T-helper 1 cell treated with Interleukin-12 subunit alpha and Interleukin-12 subunit beta and Interleukin-4 antibody, amounts not matched to agents 30 ng/mL and 1 ng/mL, for 36 hours (primary cell): Measurements from ENCODE around the gene TSHZ2. TPM values are rescaled to one million over a fixed set of nuclear protein-coding genes. Genes with fewer than 3 reads are reported as not detected.
"Not testable (repeated sequence)": the region's sequence is repeated elsewhere in the genome, so short reads cannot be mapped to it uniquely, and the experiment has no call there.

Experiments
- intact Hi-C: fragments of 100-400 bp; cut with micrococcal nuclease; formaldehyde crosslinking; loops from one replicate; pipeline ENCODE4 v1.15.1; 2024
- total RNA-seq: library from RNA; stranded (reverse); gene quantifications from 2 replicates; pipeline ENCODE4 v1.2.3, GENCODE V29; 2022

Gene TSHZ2
- total RNA-seq, 1 donor from 2014 or later, result 28.4 TPM

DNA sequence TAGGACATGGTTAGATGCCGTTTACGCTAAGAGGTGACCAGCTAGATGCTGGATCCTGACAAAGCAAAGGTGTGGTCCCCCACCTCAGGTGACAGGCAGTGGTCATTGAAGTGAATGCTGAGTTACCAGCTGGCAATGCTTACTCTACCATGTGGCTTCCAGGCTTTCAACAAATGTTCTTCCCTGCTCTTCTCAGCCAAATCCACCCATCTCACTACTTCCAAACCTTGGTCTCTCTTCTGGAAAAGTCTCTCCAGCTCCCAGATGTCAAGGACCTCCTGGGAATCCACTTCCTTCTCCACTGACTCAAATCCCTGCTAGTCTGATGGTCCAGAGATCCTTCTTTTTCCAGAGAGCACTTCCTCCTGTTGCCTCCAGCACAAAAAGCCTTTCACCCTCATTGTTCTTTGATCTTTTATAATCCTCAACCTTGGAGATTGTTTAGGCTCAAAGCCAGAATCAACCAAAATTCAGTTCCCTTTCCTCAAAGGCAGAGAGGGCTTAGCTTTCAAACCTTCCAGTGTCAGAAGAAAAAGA lies 393.4 kb downstream of the TSHZ2 start:
- intact Hi-C loops, result no loop called here

GRCh38 chr20:53366928-53367327 lies 394.8 kb downstream of the TSHZ2 start:
- intact Hi-C loops, result not testable (repeated sequence)

GRCh38 chr20:53369871-53370270 lies 397.7 kb downstream of the TSHZ2 start:
- intact Hi-C loops, result no loop called here

DNA sequence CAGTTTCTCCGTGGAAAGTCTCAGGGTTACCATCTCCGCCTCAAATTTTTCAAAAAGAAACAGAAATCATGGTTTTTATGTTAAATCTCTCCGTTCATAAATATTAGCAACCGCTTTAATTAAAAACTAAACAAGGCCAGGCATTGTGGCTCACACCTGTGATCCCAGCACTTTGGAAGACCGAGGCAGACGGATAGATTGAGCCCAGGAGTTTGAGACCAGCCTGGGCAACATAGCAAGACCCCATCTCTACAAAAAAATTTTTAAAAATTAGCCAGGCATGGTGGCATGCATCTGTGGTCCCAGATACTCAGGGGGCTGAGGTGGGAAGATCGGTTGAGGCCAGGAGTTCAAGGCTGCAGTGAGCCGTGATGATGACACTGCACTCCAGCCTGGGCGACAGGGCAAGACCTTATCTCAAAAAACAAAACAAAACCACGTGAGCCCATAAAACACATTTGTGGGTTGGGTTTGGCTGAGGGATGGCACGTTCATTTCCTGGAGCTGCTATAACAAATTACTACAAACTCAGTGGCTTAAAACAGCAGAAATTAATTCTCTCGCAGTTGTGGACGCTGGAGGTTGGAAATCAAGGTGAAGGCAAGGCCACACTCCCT lies 398.3 kb downstream of the TSHZ2 start:
- intact Hi-C loops, result no loop called here

GRCh38 chr20:53371216-53371615 lies 399.1 kb downstream of the TSHZ2 start:
- intact Hi-C loops, result no loop called here

- intact Hi-C loops, result no loop called here
Measured at GRCh38 chr20:53376021-53376420, 403.9 kb downstream of the TSHZ2 start.

GRCh38 chr20:53379014-53379832 lies 407.1 kb downstream of the TSHZ2 start:
- intact Hi-C loops, result no loop called here

- intact Hi-C loops, result no loop called here
Measured at GRCh38 chr20:53379833-53380120, 407.6 kb downstream of the TSHZ2 start.

- intact Hi-C loops, result no loop called here
Measured at GRCh38 chr20:53381568-53382262, 409.6 kb downstream of the TSHZ2 start.

GRCh38 chr20:53382263-53382844 lies 410.2 kb downstream of the TSHZ2 start:
- intact Hi-C loops, result no loop called here

- intact Hi-C loops, result no loop called here
Measured at GRCh38 chr20:53383916-53384315, 411.8 kb downstream of the TSHZ2 start.

- intact Hi-C loops, result no loop called here
Measured at GRCh38 chr20:53384392-53384791, 412.2 kb downstream of the TSHZ2 start.

GRCh38 chr20:53385941-53386767 lies 414.0 kb downstream of the TSHZ2 start:
- intact Hi-C loops, result no loop called here

DNA sequence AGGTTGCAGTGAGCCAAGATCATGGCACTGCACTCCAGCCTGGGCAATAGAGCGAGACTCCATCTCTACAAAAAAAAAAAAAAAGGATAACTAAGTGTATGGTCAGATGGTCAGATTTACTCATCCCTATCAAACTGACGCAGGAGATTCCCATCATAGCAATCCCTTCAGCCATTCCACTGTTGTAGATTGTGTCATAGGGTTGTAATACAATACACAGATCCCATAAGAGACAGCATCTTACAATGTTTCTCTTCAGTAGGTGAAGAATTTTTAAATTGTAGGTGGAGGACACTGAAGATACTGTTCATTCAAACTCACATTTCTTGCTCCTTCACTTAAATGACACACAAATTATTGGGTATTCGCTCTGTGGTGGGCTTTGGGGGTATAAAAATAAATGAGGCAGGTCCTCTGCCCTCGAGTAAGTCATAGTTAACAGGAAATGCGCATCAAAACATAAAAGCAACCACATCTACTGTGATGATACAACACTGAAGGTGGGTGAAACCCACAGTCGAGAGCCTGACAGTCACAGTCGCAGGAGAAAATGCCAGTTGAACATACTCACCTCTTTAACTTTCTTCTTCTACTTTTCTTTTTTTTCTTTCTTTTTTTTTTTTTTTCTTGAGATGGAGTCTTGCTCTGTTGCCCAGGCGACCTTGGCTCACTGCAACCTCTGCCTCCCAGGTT lies 416.0 kb downstream of the TSHZ2 start:
- intact Hi-C loops, result no loop called here

DNA sequence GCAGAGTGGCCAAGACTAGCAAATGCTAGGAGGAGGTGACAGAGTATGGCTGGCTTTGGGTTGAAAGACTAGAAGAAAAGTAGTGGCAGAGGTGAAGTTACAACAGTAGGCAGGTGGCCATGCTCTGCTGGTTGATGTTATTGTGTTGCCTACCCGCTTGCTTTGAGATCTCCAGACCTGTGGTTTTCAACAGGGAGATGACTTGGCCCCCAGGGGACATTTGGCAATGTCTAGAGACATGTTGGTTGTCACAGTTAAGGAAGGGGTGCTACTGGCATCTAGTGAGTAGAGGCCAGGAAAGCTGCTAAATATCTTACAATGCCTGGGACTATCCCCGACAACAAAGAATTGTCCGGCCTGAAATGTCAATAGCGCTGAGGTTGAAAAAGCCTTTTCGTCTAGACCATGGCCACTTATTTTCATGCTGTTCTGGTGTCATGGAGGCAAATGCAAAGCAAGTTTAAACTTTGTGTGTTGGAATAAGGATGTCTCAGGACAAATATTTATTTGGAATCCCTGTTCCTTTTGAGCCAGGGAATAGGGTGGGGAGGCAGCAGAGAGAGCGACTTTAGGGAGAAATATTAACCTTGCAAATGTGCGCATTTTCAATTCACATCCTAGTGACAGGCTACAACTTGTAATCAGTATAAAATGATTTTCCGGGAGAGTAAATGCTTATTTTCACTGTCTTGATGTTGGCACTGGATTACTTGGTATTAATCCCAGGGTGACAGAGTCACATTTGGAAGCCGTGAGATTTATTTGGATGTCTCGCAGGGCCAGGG lies 417.6 kb downstream of the TSHZ2 start:
- intact Hi-C loops, result no loop called here

GRCh38 chr20:53390770-53391169 lies 418.6 kb downstream of the TSHZ2 start:
- intact Hi-C loops, result loop anchor here (1.0 kb wide), 1 partner anchor 13 kb away; no protein-coding TSS in a partner anchor

DNA sequence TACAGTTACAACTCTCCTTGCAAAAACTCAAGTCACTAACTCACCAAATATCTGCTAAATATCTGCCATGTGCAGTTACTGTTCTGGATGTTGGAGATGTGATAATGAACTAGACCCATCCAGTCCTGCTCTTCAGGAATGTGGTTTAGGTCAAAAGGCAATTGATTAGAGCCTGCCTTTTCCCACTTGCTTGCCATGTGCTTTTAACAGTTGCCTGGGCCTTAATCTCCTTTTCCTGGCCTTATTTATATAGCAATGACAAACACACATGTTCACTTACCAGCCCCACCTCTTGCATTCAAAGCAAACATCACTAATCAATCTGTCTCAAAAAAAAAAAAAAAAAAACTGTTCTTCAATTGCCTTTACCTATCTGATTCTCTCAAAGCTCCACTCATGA lies 422.3 kb downstream of the TSHZ2 start:
- intact Hi-C loops, result no loop called here

DNA sequence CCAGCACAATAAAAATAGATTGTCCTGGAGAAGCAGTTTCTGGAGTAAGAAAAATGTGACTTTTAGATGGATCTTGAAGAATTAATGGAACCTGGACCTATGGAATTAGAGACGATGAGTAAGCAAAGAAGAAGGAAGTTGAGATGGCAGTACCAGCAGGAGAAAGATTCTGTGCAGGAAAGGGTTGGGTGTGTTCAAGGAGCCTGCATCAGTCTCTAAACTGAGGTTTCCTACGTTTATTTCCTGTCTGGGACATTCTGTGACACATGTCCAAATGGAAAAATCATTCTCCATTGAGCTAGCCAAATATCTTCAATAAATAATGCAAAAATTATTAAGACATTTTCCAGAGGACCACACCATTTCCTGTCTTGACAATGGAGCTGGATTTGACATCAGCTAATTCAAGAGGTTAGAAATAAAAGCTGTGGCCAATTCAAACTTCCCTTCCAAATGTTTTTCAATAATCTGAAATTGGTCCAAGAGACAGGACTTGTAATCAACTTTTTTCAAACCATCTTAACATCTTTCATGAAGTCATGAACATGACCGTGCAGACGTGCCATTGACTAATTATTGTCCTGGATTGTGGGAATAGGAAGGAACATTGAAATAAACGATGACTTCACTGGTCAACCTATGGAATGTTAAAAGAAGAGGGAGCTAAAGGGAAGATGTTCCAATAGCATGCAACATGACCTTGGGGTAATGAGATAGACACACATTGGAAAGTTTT lies 423.2 kb downstream of the TSHZ2 start:
- intact Hi-C loops, result no loop called here

DNA sequence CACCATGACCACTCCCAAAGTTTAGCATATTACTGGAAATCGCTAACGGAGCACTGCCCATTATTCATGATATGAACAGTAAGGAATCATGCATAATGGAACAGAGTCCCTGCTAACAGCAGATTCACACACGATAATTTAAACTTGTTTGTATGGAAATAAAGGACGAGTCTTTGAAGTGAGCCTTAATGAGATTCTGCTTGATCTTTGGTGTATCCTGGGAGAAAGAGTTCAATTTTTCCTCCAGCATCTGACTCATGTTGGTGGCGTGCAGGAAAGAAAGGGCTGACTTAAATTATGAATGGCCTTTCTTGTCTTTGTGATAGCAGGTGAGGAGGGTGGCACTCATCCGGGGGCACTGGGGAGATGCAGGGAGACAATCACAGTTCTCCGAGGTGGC lies 426.9 kb downstream of the TSHZ2 start:
- intact Hi-C loops, result no loop called here
